Endothelial cell (in vitro differentiated cells): ENCODE data around the gene UACA. TPM values are rescaled to one million over a fixed set of nuclear protein-coding genes. Genes with fewer than 3 reads are reported as not detected.

ENCODE experiments used
- DNase-seq: peaks from one replicate; pipeline ENCODE4 v3.0.0; 2021; ENCODE audit warnings: low spot score
- H3K27ac Mint-ChIP-seq: one replicate; pipeline ENCODE4 v1.8.0; 2021; ENCODE audit warnings: mixed read lengths, inconsistent platforms; ENCODE audit not compliant: unreplicated experiment
- H3K27me3 Mint-ChIP-seq: one replicate; pipeline ENCODE4 v1.8.0; 2021; ENCODE audit warnings: mild to moderate bottlenecking, moderate library complexity, mixed read lengths, inconsistent platforms; ENCODE audit not compliant: unreplicated experiment
- H3K36me3 Mint-ChIP-seq: one replicate; pipeline ENCODE4 v1.8.0; 2021; ENCODE audit warnings: mild to moderate bottlenecking, low read depth, mixed read lengths, inconsistent platforms; ENCODE audit not compliant: unreplicated experiment
- H3K4me1 Mint-ChIP-seq: one replicate; pipeline ENCODE4 v1.8.0; 2021; ENCODE audit warnings: mild to moderate bottlenecking, mixed read lengths, inconsistent platforms; ENCODE audit not compliant: unreplicated experiment
- H3K4me3 Mint-ChIP-seq: one replicate; pipeline ENCODE4 v1.8.0; 2021; ENCODE audit warnings: mild to moderate bottlenecking, mixed read lengths, inconsistent platforms; ENCODE audit not compliant: unreplicated experiment
- H3K9me3 Mint-ChIP-seq: one replicate; pipeline ENCODE4 v1.8.0; 2021; ENCODE audit warnings: mixed read lengths, inconsistent platforms; ENCODE audit not compliant: unreplicated experiment
- CTCF ChIP-seq: fragments of 200-600 bp; sonication (generic); IDR thresholded peaks from one replicate; pipeline ENCODE4 v1.5.0; 2021; ENCODE audit warnings: antibody characterized with exemption; ENCODE audit not compliant: unreplicated experiment
- total RNA-seq: library from RNA; stranded (reverse); fragmentation: NEBNext Ultra II Directional; extraction: Animal tissue kit (Norgen Biotek cat#: 25700); gene quantifications from one replicate; pipeline ENCODE4 v1.2.1, GENCODE V29; 2021; ENCODE audit not compliant: unreplicated experiment

The UACA gene
- total RNA-seq, 1 donor from 2014 or later: 34.2 TPM

GRCh38 chr15:70672081-70672480, 91.3 kb downstream of the UACA start:
- H3K4me1 Mint-ChIP-seq: peaks cover 6% of the 10 kb centered on the region
- no peak overlapping the region for H3K27ac Mint-ChIP-seq

GRCh38 chr15:70670680-70671079, 92.7 kb downstream of the UACA start:
- H3K36me3 Mint-ChIP-seq: no peaks in the 10 kb centered on the region
- no peaks in the 10 kb centered on the region for H3K27me3 Mint-ChIP-seq
- no peak for TF ChIP-seq CTCF
- DNase-seq: no peak
- H3K9me3 Mint-ChIP-seq: no peaks in the 10 kb centered on the region
- H3K4me1 Mint-ChIP-seq: peaks cover 6% of the 10 kb centered on the region
- no peak overlapping the region for H3K4me3 Mint-ChIP-seq
- no peak overlapping the region for H3K27ac Mint-ChIP-seq

More at GRCh38 chr15:70672081-70672480, 91.3 kb downstream of the UACA start:
- Mint-ChIP-seq H3K9me3 (no peaks in the 10 kb centered on the region), H3K27me3 (no peaks in the 10 kb centered on the region), H3K36me3 (no peaks in the 10 kb centered on the region), H3K4me3 (no peak overlapping the region)
- no peak for DNase-seq
- no peak for TF ChIP-seq CTCF

GRCh38 chr15:70669966-70670658, 93.2 kb downstream of the UACA start:
- DNase-seq: no peak
- Mint-ChIP-seq H3K27ac (no peak overlapping the region), H3K36me3 (no peaks in the 10 kb centered on the region), H3K9me3 (no peaks in the 10 kb centered on the region), H3K4me3 (no peak overlapping the region), H3K4me1 (peaks cover 6% of the 10 kb centered on the region), H3K27me3 (no peaks in the 10 kb centered on the region)
- no peak for TF ChIP-seq CTCF

- Mint-ChIP-seq H3K36me3 (no peaks in the 10 kb centered on the region), H3K27ac (no peak overlapping the region), H3K4me1 (peaks cover 6% of the 10 kb centered on the region), H3K27me3 (no peaks in the 10 kb centered on the region), H3K4me3 (no peak overlapping the region), H3K9me3 (no peaks in the 10 kb centered on the region)
- TF ChIP-seq CTCF: no peak
- no peak for DNase-seq
Observed at GRCh38 chr15:70669006-70669602, 94.3 kb downstream of the UACA start.

- H3K27ac Mint-ChIP-seq: no peak overlapping the region
- no peaks in the 10 kb centered on the region for H3K27me3 Mint-ChIP-seq
- no peak for TF ChIP-seq CTCF
- no peaks in the 10 kb centered on the region for H3K9me3 Mint-ChIP-seq
- DNase-seq: no peak
- H3K4me3 Mint-ChIP-seq: no peak overlapping the region
- no peaks in the 10 kb centered on the region for H3K4me1 Mint-ChIP-seq
- no peaks in the 10 kb centered on the region for H3K36me3 Mint-ChIP-seq
Observed at GRCh38 chr15:70665599-70665998, 97.8 kb downstream of the UACA start.
